ENCODE results near the gene FOXO3.
"Not testable (repeated sequence)": the region's sequence is repeated elsewhere in the genome, so short reads cannot be mapped to it uniquely, and the experiment has no call there.

The FOXO3 gene

DNA sequence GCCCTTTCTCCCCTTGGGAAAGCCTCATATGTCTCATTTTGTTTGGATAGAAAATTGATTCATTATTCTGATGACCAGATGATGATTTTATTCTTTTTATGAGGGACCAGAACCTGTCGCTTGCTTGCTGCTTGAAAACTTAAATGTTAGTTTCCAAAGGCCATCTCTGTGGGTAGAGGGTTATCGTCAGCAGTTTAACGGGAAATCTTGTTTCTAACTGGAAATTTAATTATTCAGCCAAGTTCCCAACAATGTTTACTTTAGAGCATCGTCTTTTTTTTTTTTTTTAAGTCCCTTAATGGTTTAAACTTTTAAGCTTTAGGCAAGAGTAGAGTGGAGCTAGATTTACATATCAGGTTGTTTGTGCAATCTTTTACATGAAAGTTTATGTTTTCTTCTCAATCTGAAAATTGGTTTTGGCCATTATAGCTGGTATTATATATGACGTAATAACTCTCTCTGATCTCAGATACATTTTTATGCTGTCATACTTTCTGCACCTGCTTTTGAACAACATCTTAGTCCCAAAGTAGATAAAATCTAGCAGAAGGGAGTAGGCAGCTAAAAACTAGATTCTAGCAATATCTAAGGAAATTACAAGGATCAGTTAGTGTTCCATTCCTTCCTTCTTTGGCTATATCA is 93.9 kb downstream of the FOXO3 start:
- TF ChIP-seq, protein P1, sequence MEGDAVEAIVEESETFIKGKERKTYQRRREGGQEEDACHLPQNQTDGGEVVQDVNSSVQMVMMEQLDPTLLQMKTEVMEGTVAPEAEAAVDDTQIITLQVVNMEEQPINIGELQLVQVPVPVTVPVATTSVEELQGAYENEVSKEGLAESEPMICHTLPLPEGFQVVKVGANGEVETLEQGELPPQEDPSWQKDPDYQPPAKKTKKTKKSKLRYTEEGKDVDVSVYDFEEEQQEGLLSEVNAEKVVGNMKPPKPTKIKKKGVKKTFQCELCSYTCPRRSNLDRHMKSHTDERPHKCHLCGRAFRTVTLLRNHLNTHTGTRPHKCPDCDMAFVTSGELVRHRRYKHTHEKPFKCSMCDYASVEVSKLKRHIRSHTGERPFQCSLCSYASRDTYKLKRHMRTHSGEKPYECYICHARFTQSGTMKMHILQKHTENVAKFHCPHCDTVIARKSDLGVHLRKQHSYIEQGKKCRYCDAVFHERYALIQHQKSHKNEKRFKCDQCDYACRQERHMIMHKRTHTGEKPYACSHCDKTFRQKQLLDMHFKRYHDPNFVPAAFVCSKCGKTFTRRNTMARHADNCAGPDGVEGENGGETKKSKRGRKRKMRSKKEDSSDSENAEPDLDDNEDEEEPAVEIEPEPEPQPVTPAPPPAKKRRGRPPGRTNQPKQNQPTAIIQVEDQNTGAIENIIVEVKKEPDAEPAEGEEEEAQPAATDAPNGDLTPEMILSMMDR (IDR thresholded peaks at IDR 0.05; ENCODE audit: control insufficient read depth, insufficient read depth, low read depth, low read length, missing control alignments): no peak
- no peak overlapping the region for H3K4me3 ChIP-seq (ENCODE audit: control insufficient read depth, low read depth, low read length)
- no peak for DNase-seq (ENCODE audit: low read depth)

DNA sequence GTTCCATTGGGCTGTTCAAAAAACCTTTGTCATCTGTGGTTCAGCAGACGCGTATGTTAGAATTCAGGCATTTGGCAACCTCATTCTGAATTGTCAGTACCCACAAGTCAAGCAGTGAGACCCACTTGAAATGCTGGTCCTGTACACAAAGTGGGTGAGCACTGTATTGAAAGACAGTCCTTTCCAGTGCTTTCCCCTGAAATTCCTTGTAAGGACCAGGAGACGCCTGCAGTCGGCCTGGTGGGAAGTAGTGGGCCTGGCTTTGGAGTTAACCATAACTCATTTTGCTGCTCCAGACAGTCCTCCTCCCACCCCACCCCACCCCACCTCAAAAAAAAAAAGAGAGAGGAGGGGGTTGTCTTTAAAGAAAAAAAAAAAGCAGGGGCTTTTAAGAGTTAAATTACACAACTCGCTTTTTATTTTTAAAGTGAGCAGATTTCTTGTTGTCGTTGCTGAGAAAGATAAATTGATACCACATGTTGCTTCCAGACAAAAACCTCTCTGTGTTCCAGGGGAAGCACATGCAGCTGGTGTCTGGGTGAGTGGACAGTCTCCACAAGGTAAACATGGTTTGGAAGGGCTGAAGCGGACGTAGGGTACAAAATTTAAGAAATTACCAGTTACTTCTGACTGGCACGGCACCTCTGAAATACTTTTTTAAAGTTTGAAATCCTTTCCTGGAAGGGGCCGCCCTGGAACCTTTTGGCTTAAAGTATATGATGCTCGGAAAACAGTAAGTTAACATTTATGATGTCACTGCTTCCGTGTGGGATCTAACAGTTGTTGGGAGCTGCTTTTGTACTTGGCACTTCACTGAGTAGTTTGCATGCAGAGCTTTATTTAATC is 95.3 kb downstream of the FOXO3 start:
- TF ChIP-seq, protein P1 (IDR thresholded peaks at IDR 0.05; ENCODE audit: control insufficient read depth, insufficient read depth, low read depth, low read length, missing control alignments): no peak
- no peak overlapping the region for H3K4me3 ChIP-seq (ENCODE audit: control insufficient read depth, low read depth, low read length)
- peak; percentile 66 for DNase-seq (ENCODE audit: low read depth)

DNA sequence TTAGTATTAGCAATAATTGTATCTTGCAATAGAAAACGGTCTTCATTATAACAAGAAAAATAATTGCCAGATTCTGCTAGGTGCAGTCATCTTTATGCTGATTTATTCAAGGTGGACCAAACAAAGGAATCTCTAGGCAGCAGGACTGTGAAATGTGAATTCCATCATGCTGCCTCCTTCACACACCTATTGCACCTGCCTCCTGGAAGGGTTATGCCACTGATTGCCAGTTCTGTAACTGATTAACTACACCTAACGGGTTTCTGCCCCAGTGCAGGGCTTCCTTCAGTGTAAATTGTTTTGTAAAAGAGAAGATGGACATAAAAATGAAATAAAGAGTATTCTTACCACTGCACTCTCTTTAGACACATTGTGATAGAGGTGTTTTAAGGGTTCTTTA is 96.1 kb downstream of the FOXO3 start:
- TF ChIP-seq, protein P1 (IDR thresholded peaks at IDR 0.05; ENCODE audit: control insufficient read depth, insufficient read depth, low read depth, low read length, missing control alignments): no peak
- H3K4me3 ChIP-seq (ENCODE audit: control insufficient read depth, low read depth, low read length): no peak overlapping the region
- DNase-seq (ENCODE audit: low read depth): no peak

DNA sequence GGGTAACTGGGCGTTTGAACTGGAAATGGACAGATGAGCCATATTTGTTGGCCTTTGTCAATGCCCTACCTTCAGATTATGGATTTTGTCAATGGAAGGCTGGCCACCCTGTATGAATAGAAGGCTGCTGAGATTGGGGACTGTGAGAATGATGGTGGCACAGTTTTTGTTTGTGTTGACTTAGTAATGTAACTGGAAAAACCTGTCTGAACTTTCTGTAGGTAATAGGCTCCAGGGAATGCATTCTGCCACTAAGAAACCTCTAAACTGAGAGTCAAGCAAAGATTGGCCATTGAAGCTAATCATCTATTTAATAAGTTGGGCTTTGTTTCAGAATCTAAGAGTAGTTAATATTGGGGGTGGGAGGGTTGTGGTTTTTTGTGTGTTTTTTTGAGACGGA is 97.5 kb downstream of the FOXO3 start:
- DNase-seq (ENCODE audit: low read depth): no peak
- TF ChIP-seq, protein P1 (IDR thresholded peaks at IDR 0.05; ENCODE audit: control insufficient read depth, insufficient read depth, low read depth, low read length, missing control alignments): no peak
- H3K4me3 ChIP-seq (ENCODE audit: control insufficient read depth, low read depth, low read length): no peak overlapping the region

DNA sequence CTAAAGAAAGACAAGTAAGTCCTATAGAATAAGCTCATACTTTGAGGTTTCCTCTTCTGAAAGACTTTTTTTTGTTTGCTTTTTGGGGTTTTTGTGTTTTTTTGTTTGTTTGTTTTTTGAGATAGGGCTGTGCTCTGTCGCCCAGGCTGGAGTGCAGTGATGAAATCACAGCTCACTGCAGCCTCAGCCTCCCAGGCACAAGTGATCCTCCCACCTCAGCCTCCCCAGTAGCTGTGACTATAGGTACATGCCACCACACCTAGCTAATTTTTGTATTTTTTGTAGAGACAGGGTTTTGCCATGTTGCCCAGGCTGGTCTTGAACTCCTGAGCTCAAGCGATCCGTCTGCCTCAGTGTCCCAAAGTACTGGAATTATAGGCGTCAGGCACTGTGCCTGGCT is 98.1 kb downstream of the FOXO3 start:
- not testable (repeated sequence) for H3K4me3 ChIP-seq (ENCODE audit: control insufficient read depth, low read depth, low read length); DNase-seq (ENCODE audit: low read depth)

DNA sequence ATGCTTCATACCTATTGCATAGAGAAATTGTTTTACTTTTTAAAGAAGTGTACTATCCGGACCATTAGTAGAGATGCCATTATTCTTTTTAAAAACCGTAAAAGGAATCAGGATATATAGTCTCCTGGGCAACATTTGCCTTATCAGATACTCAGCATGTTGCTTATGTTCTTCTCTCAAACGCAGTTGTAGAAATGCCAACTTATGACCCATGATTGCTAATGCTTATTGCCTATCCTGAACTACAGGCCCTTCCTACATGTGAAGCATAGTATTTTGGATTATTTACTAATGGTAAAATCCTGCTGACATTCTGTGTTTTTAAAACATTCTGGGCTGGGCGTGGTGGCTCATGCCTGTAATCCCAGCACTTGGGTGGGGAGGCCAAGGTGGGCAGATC is 99.5 kb downstream of the FOXO3 start:
- H3K4me3 ChIP-seq (ENCODE audit: control insufficient read depth, low read depth, low read length): no peak overlapping the region
- TF ChIP-seq, protein P1 (IDR thresholded peaks at IDR 0.05; ENCODE audit: control insufficient read depth, insufficient read depth, low read depth, low read length, missing control alignments): no peak
- DNase-seq (ENCODE audit: low read depth): no peak

DNA sequence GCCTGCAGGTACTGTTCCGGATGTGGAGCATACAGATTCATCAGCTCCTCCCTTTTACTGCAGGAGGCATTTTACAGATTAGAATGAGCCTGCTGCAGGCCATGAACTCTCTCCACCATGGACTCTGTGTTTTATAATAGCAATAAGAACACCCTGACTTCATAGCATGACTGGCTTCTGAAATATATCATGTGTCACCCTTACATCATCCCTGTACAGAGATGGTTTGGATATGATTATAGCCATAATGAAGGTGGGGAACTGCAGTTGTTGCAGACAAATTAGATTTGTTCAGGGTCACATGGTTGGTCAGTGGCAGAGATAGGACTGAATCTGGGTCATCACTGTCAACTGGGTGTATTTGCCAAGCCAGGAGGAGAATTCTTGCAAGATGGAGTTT is 100.7 kb downstream of the FOXO3 start:
- DNase-seq (ENCODE audit: low read depth): no peak

More for the DNA sequence above, 100.7 kb downstream of the FOXO3 start:
- H3K4me3 ChIP-seq (ENCODE audit: control insufficient read depth, low read depth, low read length): no peak overlapping the region
- TF ChIP-seq, protein P1 (IDR thresholded peaks at IDR 0.05; ENCODE audit: control insufficient read depth, insufficient read depth, low read depth, low read length, missing control alignments): no peak

Data from AG09309 (cell line).